NCI-H510A treated with DMSO at 0.1 percent for 48 hours (cell line): ENCODE measurements around the gene ST6GAL2.

Source experiments
- DNase-seq: peaks from one replicate; lab custom pipeline; 2025; lab: John Stamatoyannopoulos, UW

Gene ST6GAL2

GRCh38 chr2:106885971-106886915 lies at the start of gene ST6GAL2:
Gene ST6GAL2, minus strand, starts transcription at chr2:106886167. Its CDS starts 42,190 bp downstream, at chr2:106843977.
- peak; percentile 50 for DNase-seq

- DNase-seq: no peak
Observed at GRCh38 chr2:106932644-106933043, 46.7 kb upstream of the ST6GAL2 start.

- DNase-seq: peak; percentile 56
Observed at GRCh38 chr2:106931717-106932335, 45.9 kb upstream of the ST6GAL2 start.

- no peak for DNase-seq
Observed at GRCh38 chr2:106921451-106921850, 35.5 kb upstream of the ST6GAL2 start.

GRCh38 chr2:106919012-106919411 lies 33.0 kb upstream of the ST6GAL2 start:
- DNase-seq: no peak

- DNase-seq: no peak
Observed at GRCh38 chr2:106904242-106904641, 18.3 kb upstream of the ST6GAL2 start.

- no peak for DNase-seq
Observed at GRCh38 chr2:106899786-106900530, 14.0 kb upstream of the ST6GAL2 start.

GRCh38 chr2:106894545-106894944 lies 8.6 kb upstream of the ST6GAL2 start:
- no peak for DNase-seq

- DNase-seq: no peak
Observed at GRCh38 chr2:106892048-106892447, 6.1 kb upstream of the ST6GAL2 start.

GRCh38 chr2:106890606-106891005 lies 4.6 kb upstream of the ST6GAL2 start:
- DNase-seq: no peak

GRCh38 chr2:106886916-106887758 lies 1.2 kb upstream of the ST6GAL2 start:
- DNase-seq: peak; percentile 77

- peak; percentile 26 for DNase-seq
Observed at GRCh38 chr2:106885329-106885728, 638 bp downstream of the ST6GAL2 start.

GRCh38 chr2:106882673-106883072 lies 3.3 kb downstream of the ST6GAL2 start:
- no peak for DNase-seq

- DNase-seq: no peak
Observed at GRCh38 chr2:106878206-106878605, 7.8 kb downstream of the ST6GAL2 start.

- no peak for DNase-seq
Observed at GRCh38 chr2:106876699-106877098, 9.3 kb downstream of the ST6GAL2 start.

- peak; percentile 80 for DNase-seq
Observed at GRCh38 chr2:106869512-106870275, 16.3 kb downstream of the ST6GAL2 start.

GRCh38 chr2:106868275-106868674 lies 17.7 kb downstream of the ST6GAL2 start:
- peak; percentile 26 for DNase-seq

GRCh38 chr2:106867196-106867953 lies 18.6 kb downstream of the ST6GAL2 start:
- no peak for DNase-seq

- no peak for DNase-seq
Observed at GRCh38 chr2:106866641-106867040, 19.3 kb downstream of the ST6GAL2 start.

- DNase-seq: peak; percentile 10
Observed at GRCh38 chr2:106864051-106864450, 21.9 kb downstream of the ST6GAL2 start.
